Effector memory CD4-positive, alpha-beta T cell (primary cell): ENCODE measurements around the gene FRS2.

Experiments used
- DNase-seq, 3 donors: peaks; one replicate each; pipeline ENCODE4 v3.0.0-alpha.2; 2020
- H3K27ac ChIP-seq: 2 replicates; pipeline ENCODE4 v1.7.0; 2013; ENCODE audit warnings: mild to moderate bottlenecking, low read length, moderate library complexity; ENCODE audit not compliant: insufficient read depth, poor library complexity, severe bottlenecking
- H3K27me3 ChIP-seq: replicated peaks from 2 replicates; pipeline ENCODE4 v1.7.0; 2013; ENCODE audit warnings: mild to moderate bottlenecking, low read length; ENCODE audit not compliant: insufficient read depth, control insufficient read depth, poor library complexity, severe bottlenecking
- H3K36me3 ChIP-seq: 2 replicates; pipeline ENCODE4 v1.7.0; 2013; ENCODE audit warnings: mild to moderate bottlenecking, low read length, moderate library complexity; ENCODE audit not compliant: control insufficient read depth, insufficient read depth
- H3K4me1 ChIP-seq: 2 replicates; pipeline ENCODE4 v1.7.0; 2013; ENCODE audit warnings: low read length, mild to moderate bottlenecking; ENCODE audit not compliant: control insufficient read depth, insufficient read depth, poor library complexity, severe bottlenecking
- H3K4me3 ChIP-seq: 2 replicates; pipeline ENCODE4 v1.7.0; 2013; ENCODE audit warnings: low read length, low read depth, mild to moderate bottlenecking; ENCODE audit not compliant: insufficient read depth, poor library complexity, severe bottlenecking
- H3K9me3 ChIP-seq: 2 replicates; pipeline ENCODE4 v1.7.0; 2013; ENCODE audit warnings: mild to moderate bottlenecking, low read length, moderate library complexity; ENCODE audit not compliant: control insufficient read depth

The FRS2 gene

DNA sequence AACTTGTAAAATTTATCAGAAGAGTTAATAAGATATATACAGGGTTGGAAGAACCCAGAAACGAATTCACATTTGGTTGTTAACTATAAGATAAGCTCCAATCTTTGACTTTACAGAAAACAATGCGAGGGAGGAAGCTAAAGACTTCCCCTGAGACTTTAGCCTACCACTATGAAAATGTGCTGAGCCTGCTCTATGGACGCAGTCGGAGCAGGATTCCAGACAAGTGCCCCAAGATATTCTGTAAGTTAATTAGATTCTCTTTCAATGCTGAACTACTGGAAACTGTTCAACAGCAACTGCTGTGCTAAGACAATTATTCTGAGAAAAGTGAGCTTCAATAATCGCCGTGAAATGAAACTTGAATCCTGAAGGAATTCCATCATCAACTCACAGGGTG lies 148.9 kb downstream of the FRS2 start:
- H3K4me3 ChIP-seq = no peak overlapping the region
- no peaks in the 10 kb centered on the region for H3K9me3 ChIP-seq
- no peaks in the 10 kb centered on the region for H3K4me1 ChIP-seq
- no peaks in the 10 kb centered on the region for H3K27me3 ChIP-seq
- no peak overlapping the region for H3K27ac ChIP-seq
- no peaks in the 10 kb centered on the region for H3K36me3 ChIP-seq
- DNase-seq = no peak

DNA sequence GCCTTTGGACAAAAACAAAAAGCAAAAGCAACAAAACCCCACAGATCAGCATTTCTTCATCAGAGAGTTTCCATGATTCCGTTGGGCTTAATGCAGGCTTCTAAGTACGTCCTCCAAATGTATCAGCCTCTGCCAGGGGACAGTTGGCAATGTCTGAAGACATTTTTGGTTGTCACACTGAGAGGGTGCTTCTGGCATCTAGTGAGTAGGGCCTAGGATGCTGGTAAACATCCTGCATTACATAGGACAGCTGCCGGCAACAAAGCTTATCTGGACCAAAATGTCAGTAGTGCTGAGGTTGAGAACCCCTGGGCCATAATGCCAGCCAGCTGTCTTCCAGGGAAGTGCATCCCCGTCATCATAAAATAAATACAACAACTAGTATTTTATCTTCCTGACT lies 149.9 kb downstream of the FRS2 start:
- H3K9me3 ChIP-seq = no peaks in the 10 kb centered on the region
- H3K4me1 ChIP-seq = no peaks in the 10 kb centered on the region
- no peaks in the 10 kb centered on the region for H3K36me3 ChIP-seq
- no peak for DNase-seq
- H3K4me3 ChIP-seq = no peak overlapping the region
- no peaks in the 10 kb centered on the region for H3K27me3 ChIP-seq
- H3K27ac ChIP-seq = no peak overlapping the region

DNA sequence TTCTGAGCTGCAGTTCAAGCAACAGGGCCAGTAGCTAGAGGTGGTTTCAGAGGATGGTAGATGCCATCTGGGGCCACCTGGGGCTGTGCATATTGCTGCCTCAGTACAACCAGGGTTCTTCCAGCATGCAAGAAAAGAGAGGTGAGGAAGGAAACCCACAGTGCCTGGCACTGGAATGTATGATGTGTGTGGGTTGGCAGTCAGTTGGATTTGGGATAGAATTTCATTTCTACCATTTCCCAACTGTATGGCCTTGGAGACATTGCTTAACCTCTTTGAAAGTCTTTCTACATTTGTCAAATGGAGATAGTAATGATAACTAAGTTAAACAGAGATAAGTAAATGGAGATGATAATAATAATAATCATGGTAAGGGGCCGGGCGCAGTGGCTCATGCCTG lies 150.7 kb downstream of the FRS2 start:
- no peaks in the 10 kb centered on the region for H3K9me3 ChIP-seq
- no peak overlapping the region for H3K27ac ChIP-seq
- no peaks in the 10 kb centered on the region for H3K27me3 ChIP-seq
- H3K4me1 ChIP-seq = no peaks in the 10 kb centered on the region
- no peak for DNase-seq
- no peak overlapping the region for H3K4me3 ChIP-seq
- no peaks in the 10 kb centered on the region for H3K36me3 ChIP-seq

DNA sequence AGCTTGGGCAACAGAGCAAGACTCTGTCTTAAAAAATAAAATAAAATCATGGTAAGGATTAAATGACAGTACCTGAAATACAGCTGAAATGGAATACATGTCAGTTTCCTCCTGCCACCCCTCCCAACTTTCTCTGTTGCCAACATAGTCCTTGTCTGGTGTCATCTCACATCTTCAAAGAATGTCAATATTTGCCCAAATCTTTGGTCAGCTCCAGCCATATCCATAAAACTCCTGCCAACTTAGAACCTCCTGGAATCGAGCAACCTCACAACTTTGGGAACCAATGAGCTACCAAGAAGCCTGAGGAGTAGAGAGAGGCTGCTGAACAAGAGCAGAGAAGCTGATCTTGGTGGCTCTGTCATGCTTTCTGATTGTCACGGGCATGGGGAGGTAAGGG lies 151.4 kb downstream of the FRS2 start:
- no peak for DNase-seq
- no peaks in the 10 kb centered on the region for H3K4me1 ChIP-seq
- no peaks in the 10 kb centered on the region for H3K27me3 ChIP-seq
- no peaks in the 10 kb centered on the region for H3K36me3 ChIP-seq
- H3K27ac ChIP-seq = no peak overlapping the region
- H3K4me3 ChIP-seq = no peak overlapping the region
- H3K9me3 ChIP-seq = no peaks in the 10 kb centered on the region

DNA sequence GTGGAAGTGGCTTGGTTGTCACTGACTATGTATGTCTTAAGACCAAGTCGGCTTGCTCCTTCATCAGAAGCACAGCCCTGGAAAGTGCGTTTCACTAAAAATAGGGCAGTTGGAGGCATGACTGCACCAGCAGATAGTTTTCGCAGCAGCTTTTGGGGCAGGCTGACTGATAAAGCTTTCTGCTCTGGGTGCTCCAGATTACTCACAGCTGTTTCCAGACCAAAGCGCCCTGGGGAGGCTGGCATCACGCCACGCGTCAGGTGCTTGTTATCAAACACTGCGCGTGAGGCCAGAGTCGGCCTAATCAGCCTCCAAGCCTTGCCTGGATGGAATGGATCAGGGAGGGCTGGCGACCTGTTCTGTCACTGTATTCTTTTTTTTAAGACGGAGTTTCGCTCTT lies 153.8 kb downstream of the FRS2 start:
- H3K36me3 ChIP-seq = no peaks in the 10 kb centered on the region
- H3K27me3 ChIP-seq = no peaks in the 10 kb centered on the region
- DNase-seq = no peak
- no peaks in the 10 kb centered on the region for H3K4me1 ChIP-seq
- no peaks in the 10 kb centered on the region for H3K9me3 ChIP-seq
- no peak overlapping the region for H3K27ac ChIP-seq
- no peak overlapping the region for H3K4me3 ChIP-seq

DNA sequence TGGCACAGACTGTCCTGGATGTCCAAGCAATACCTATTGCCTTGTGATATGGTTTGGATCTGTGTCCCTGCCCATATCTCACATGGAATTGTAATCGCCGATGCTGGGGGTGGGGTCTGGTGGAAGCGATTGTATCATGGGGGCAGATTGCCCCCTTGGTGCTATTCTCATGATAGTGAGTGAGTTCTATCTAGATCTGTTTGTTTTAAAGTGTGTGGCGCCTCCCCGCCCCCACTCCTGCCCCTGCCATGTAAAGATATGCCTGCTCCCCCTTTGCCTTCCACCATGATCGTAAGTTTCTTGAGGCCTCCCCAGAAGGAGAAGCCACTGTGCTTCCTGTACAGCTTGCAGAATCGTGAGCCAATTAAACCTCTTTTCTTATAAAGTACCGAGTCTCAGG lies 157.3 kb downstream of the FRS2 start:
- H3K4me1 ChIP-seq = no peaks in the 10 kb centered on the region
- H3K9me3 ChIP-seq = no peaks in the 10 kb centered on the region
- no peaks in the 10 kb centered on the region for H3K36me3 ChIP-seq
- no peak overlapping the region for H3K4me3 ChIP-seq
- H3K27ac ChIP-seq = no peak overlapping the region
- H3K27me3 ChIP-seq = no peaks in the 10 kb centered on the region
- no peak for DNase-seq
